Posterior vena cava (tissue), 2 donors: ENCODE measurements around the gene NEO1. TPM values are rescaled to one million over a fixed set of nuclear protein-coding genes. Genes with fewer than 3 reads are reported as not detected.
A peak's percentile ranks its signal among the peaks of the same experiment; 100 is the strongest.

Experiments used
- DNase-seq: peaks from one replicate; pipeline ENCODE4 v3.0.0-alpha.2; 2020; ENCODE audit warnings: low spot score
- intact Hi-C, 2 donors: fragments of 100-400 bp; cut with DNase I; formaldehyde crosslinking; loops; one replicate each; pipeline versions ENCODE4 v1.14.1 to v1.14.2; 2022 to 2023
- total RNA-seq, 2 donors: library from RNA; stranded (reverse); fragmentation: NEBNext Ultra II Directional; extraction: Animal tissue kit (Norgen Biotek cat#: 25700); gene quantifications; one replicate each; pipeline ENCODE4 v1.2.1, GENCODE V29; 2021
- donor health status: DM: yes; HTN: yes; CAD: no.
- donor health status: DM: yes; HTN: yes; CAD: no.

NEO1 gene
- total RNA-seq, 2 donors from 2014 or later: 24.5 to 28.7 TPM

GRCh38 chr15:73317651-73318462 is 265.6 kb downstream of the NEO1 start:
- intact Hi-C loops: no loop called here
- peak; percentile 54 for DNase-seq

DNA sequence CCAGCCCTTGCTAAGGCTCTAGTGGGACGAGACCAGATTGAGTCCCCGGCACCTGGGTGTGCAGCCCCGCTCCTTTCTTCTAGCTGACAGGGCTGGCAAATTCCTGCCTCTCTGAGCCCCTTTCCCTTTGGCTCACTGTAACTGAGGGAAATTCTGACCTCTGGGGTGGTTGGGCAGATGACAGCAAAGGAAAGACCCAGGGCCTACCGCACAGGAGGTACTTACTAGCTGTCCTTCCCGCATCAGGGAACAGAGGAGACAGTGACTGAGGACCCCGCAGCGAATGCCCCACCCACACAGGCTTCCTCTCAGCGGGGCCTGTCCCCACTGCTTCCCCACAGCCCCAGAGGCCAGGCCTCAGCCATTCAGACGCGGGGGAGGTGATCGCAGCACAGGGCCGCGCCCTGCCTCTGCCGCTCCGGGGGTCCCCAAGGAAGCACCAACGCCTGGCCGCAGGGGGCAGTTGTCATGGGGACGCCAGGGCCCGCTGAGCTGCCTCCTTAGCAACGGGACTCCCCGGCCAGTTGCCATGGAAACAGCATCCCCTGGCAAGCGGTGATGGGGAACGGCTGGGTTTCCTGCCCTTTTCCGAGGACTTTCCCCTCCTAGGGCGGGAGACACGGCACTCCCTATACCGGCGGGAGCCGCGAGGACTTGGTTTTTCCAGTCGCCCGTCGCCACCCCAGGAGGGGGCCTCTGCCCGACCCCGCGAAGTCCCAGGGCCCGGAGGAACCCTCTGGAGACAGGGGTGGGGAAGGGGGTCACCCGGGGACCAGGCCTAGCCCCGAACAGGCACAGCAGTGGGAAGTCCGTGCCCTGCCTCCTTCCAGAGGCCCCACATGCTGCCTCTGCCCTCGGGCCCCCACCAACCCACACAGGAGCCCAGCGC is 266.4 kb downstream of the NEO1 start:
- intact Hi-C loops: no loop called here
- DNase-seq: peak; percentile 79

GRCh38 chr15:73319460-73320245 is 267.4 kb downstream of the NEO1 start:
- intact Hi-C loops: no loop called here
- DNase-seq: peak; percentile 47

GRCh38 chr15:73320619-73321180 is 268.4 kb downstream of the NEO1 start:
- intact Hi-C loops: no loop called here

GRCh38 chr15:73321496-73322450 is 269.5 kb downstream of the NEO1 start:
- intact Hi-C loops: no loop called here
- DNase-seq: peak; percentile 73

More at GRCh38 chr15:73320619-73321180, 268.4 kb downstream of the NEO1 start:
- no peak for DNase-seq

GRCh38 chr15:73322665-73323373 is 270.6 kb downstream of the NEO1 start:
- intact Hi-C loops: no loop called here
- DNase-seq: peak; percentile 78

GRCh38 chr15:73323374-73323955 is 271.2 kb downstream of the NEO1 start:
- peak; percentile 73 for DNase-seq
- intact Hi-C loops: no loop called here

DNA sequence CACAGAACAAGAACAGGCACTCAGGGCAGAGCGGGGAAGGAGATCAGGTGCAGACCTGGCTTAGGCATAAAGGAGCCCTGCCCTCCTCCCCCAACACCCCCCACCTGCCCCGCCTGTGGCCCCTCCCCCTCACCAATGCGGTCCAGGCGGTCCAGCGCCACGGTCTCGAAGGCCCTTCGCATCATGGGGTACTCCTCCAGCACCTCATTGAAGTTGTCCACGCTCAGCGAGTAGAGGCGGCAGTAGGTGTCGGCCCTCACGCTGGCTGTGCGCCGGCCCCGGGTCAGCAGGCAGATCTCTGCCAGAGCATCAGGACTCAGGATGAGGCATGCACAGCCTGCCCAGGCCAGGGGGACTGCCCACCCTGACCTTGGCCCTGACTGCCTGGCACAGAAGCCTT is 271.7 kb downstream of the NEO1 start:
- intact Hi-C loops: no loop called here
- peak; percentile 63 for DNase-seq

DNA sequence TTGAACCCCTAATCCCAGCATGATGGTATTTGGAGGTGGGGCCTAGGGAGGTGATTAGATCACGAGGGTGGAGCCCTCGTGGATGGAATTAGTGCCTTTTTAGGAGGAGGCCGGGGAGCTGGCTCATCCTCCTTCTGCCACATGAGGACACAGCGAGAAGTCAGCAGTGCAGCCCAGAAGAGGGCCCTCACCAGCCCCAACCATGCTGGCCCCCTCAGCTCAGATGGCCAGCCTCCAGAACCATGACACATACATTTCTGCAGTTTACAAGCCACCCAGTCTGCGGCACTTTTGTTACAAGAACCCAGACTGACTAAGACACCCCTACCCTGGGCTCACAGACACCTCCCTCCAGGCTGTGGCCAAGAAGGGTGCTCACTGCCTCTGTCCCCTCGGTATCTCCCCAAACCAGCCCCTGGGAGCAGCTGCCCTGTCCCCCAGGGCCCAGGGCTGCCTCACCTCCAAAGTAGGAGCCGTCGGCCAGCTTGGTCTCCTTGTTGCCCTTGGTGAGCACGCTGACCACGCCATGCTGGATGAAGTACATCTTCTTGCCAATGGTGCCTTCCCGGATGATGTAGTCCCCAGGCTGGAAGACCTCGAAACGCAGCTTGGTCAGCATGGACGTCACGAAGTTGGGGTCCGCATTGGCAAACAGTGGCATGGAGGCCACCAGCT is 272.4 kb downstream of the NEO1 start:
- intact Hi-C loops: no loop called here
- peak; percentile 62 for DNase-seq

GRCh38 chr15:73325191-73325861 is 273.1 kb downstream of the NEO1 start:
- DNase-seq: peak; percentile 47
- intact Hi-C loops: no loop called here

- intact Hi-C loops: no loop called here
- peak; percentile 42 for DNase-seq
Measured at GRCh38 chr15:73326157-73326556, 273.9 kb downstream of the NEO1 start.

DNA sequence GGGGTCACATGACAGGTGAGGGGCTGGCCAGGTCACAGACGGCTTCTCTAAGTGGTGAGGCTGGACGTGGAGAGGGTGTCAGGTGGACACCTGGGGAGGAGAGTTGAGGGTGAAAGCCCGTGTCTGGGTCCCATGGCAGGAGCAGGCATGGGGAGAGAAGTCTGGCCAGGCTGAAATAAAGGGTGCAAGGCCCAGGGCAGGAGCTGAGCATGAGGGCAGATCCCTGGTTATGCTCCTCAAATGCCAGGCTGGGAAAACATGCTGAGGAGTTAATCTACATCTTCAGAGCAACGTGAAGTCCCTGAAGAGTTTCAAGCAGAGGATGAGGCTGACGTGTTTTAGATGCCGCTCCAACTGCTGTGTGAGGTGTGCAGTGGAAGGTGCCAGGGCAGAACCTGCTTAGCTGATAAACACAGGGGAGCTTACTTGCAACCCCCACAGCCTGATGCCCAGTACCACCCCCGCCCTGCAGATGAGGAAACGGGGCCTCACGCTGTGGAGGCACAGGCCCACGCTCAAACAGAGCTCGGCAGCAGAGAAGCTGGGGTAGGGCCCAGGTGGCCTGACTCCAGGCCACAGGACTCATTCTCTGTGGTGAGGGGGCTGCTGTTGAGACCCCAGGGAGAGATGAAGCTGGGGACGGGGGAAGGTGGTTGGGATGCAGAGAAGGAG is 276.0 kb downstream of the NEO1 start:
- peak; percentile 54 for DNase-seq
- intact Hi-C loops: no loop called here

- intact Hi-C loops: no loop called here
- peak; percentile 60 for DNase-seq
Measured at GRCh38 chr15:73328981-73329380, 276.7 kb downstream of the NEO1 start.

- intact Hi-C loops: no loop called here
- DNase-seq: peak; percentile 78
Measured at GRCh38 chr15:73329501-73330200, 277.4 kb downstream of the NEO1 start.
